HepG2 (cell line): Measurements from ENCODE around the gene CBX2. TPM values are rescaled to one million over a fixed set of nuclear protein-coding genes. Genes with fewer than 3 reads are reported as not detected.
"Not testable (repeated sequence)": the region's sequence is repeated elsewhere in the genome, so short reads cannot be mapped to it uniquely, and the experiment has no call there.

Experiments used
- ATAC-seq: fragments of 200-7000 bp; cut with Tn5 transposase; 3 replicates; pipeline ENCODE4 v1.9.1; 2020; ENCODE audit warnings: mild to moderate bottlenecking, moderate library complexity
- BruUV-seq: library from RNA; stranded (reverse); fragments of 400-500 nt; replicated peaks from 2 replicates; lab custom pipeline; 2021; lab: Mats Ljungman, UMichigan
- CTCF ChIA-PET: fragments of 300-600 bp; formaldehyde crosslinking; extraction: SDS; loops from one replicate; lab custom pipeline; 2021; ENCODE audit warnings: low total read pairs, inconsistent platforms, low intra/inter-chr PET ratio; lab: Yijun Ruan, JAX
- POLR2A ChIA-PET: fragments of 350-600 bp; sonication (Branson Sonifier 250); formaldehyde crosslinking; loops from one replicate; lab custom pipeline; 2020; ENCODE audit warnings: antibody characterized with exemption, inconsistent platforms; lab: Yijun Ruan, JAX
- DNase-seq: peaks from one replicate; pipeline ENCODE4 v3.0.0-alpha.2; 2015; ENCODE audit warnings: low spot score
- FAIRE-seq: peaks from 3 replicates; lab custom pipeline; 2011; peaks lifted over from hg19 to GRCh38; lab: Jason Lieb, UNC
- H2AFZ ChIP-seq: one replicate; pipeline ENCODE4 v1.6.1; 2011; ENCODE audit warnings: low read length, inconsistent platforms
- H3K27ac ChIP-seq: fragments of 300-600 bp; 3 replicates; pipeline ENCODE4 v1.8.0; 2011; ENCODE audit warnings: mixed run types, mild to moderate bottlenecking, mixed read lengths, low read length, inconsistent platforms; ENCODE audit not compliant: insufficient read depth; ENCODE audit errors: extremely low read length
- H3K27me3 ChIP-seq, 2 experiments: fragments of 200-600 bp in 1 of 2; 2 replicates in 1 of 2; 3 replicates in 1 of 2; pipeline versions ENCODE4 v1.6.0 to v1.8.0; 2011; ENCODE audit warnings: low read length in 2 of 2, mild to moderate bottlenecking in 2 of 2, moderate library complexity in 2 of 2, inconsistent platforms in 1 of 2; ENCODE audit not compliant: insufficient read depth in 2 of 2, control insufficient read depth in 1 of 2
- H3K36me3 ChIP-seq, 2 experiments: fragments of 200-600 bp in 1 of 2; replicated peaks in 1 of 2; 2 replicates in 1 of 2; 3 replicates in 1 of 2; pipeline versions ENCODE4 v1.5.1 to v1.8.0; 2011; ENCODE audit warnings: low read length in 2 of 2, inconsistent platforms in 1 of 2; ENCODE audit not compliant: insufficient read depth in 2 of 2, control insufficient read depth in 1 of 2
- H3K4me1 ChIP-seq: 2 replicates; pipeline ENCODE4 v1.5.1; 2012; ENCODE audit warnings: low read length, inconsistent platforms; ENCODE audit not compliant: insufficient read depth
- H3K4me2 ChIP-seq: 2 replicates; pipeline ENCODE4 v1.6.0; 2011; ENCODE audit warnings: low read depth, low read length, inconsistent platforms
- H3K4me3 ChIP-seq, 3 experiments: fragments of 200-600 bp in 1 of 3; sonication (generic), shearing (Covaris generic) in 1 of 3; replicated peaks in 1 of 3; 2 replicates each; pipeline ENCODE4 v1.5.1; 2011 to 2016; ENCODE audit warnings: low read length in 3 of 3, inconsistent platforms in 2 of 3, low read depth in 2 of 3, mild to moderate bottlenecking in 2 of 3, control low read depth in 1 of 3, mixed read lengths in 1 of 3; ENCODE audit not compliant: insufficient read depth in 1 of 3
- H3K79me2 ChIP-seq: one replicate; pipeline ENCODE4 v1.6.1; 2011; ENCODE audit warnings: low read length, inconsistent platforms; ENCODE audit not compliant: insufficient read depth
- H3K9ac ChIP-seq: 2 replicates; pipeline ENCODE4 v1.6.0; 2011; ENCODE audit warnings: mild to moderate bottlenecking, low read depth, low read length, inconsistent platforms; ENCODE audit not compliant: insufficient read depth
- H3K9me3 ChIP-seq: 2 replicates; pipeline ENCODE4 v1.5.1; 2012; ENCODE audit warnings: mild to moderate bottlenecking, low read length
- H4K20me1 ChIP-seq: 2 replicates; pipeline ENCODE4 v1.6.0; 2011; ENCODE audit warnings: inconsistent platforms, mild to moderate bottlenecking, low read length, moderate library complexity; ENCODE audit not compliant: insufficient read depth
- BRD4 ChIP-seq: sonication (generic); formaldehyde crosslinking; IDR thresholded peaks from 2 replicates; pipeline ENCODE4 v1.4.0; 2020; ENCODE audit warnings: missing genetic modification reagents
- CSRNP1 ChIP-seq: sonication (generic); formaldehyde crosslinking; IDR thresholded peaks from 2 replicates; pipeline ENCODE4 v1.8.1; 2023; ENCODE audit warnings: mild to moderate bottlenecking, missing genetic modification reagents
- FOXJ3 ChIP-seq: sonication (generic); formaldehyde crosslinking; IDR thresholded peaks from 2 replicates; pipeline ENCODE4 v1.4.0; 2020; ENCODE audit warnings: missing genetic modification reagents, mild to moderate bottlenecking, borderline replicate concordance
- KLF6 ChIP-seq: IDR thresholded peaks from 2 replicates; pipeline ENCODE4 v1.8.0; 2016; ENCODE audit warnings: missing biosample characterization, missing genetic modification reagents
- MXD3 ChIP-seq: IDR thresholded peaks from 2 replicates; pipeline ENCODE4 v1.6.1; 2016; ENCODE audit warnings: mild to moderate bottlenecking, missing biosample characterization, missing genetic modification reagents
- NR2F6 ChIP-seq, 2 experiments: IDR thresholded peaks; 2 replicates each; pipeline ENCODE4 v1.6.1; 2016; ENCODE audit warnings: antibody characterized with exemption in 1 of 2, mild to moderate bottlenecking in 1 of 2
- TFAP4 ChIP-seq: sonication (generic); IDR thresholded peaks from 2 replicates; pipeline ENCODE4 v1.6.1; 2016; ENCODE audit warnings: low read depth, borderline replicate concordance
- ZMYM3 ChIP-seq: sonication (generic); formaldehyde crosslinking; IDR thresholded peaks from 2 replicates; pipeline ENCODE4 v1.5.1; 2020; ENCODE audit warnings: mild to moderate bottlenecking, missing genetic modification reagents
- ZNF460 ChIP-seq: sonication (generic); formaldehyde crosslinking; IDR thresholded peaks from 2 replicates; pipeline ENCODE4 v1.5.1; 2020; ENCODE audit warnings: missing genetic modification reagents, mild to moderate bottlenecking, borderline replicate concordance
- ZNF770 ChIP-seq: sonication (generic); formaldehyde crosslinking; IDR thresholded peaks from 2 replicates; pipeline ENCODE4 v1.5.0; 2020; ENCODE audit warnings: mild to moderate bottlenecking, missing genetic modification reagents
- WGBS: methylation state at CpG from one replicate; pipeline ENCODE4 v1.1.6; 2017; ENCODE audit warnings: low lambda C conversion rate; 5-methylcytosine and 5-hydroxymethylcytosine counted together
- in situ Hi-C: cut with HindIII; loops from 2 replicates; pipeline ENCODE4 v1.10.0; 2017; ENCODE audit warnings: low pct_unique_long_range_greater_than_20kb; ENCODE audit not compliant: extremely low pct_ligation_motif_present
- intact Hi-C: fragments of 100-400 bp; cut with micrococcal nuclease; formaldehyde crosslinking; loops from one replicate; pipeline ENCODE4 v1.10.0; 2022; ENCODE audit not compliant: unreplicated experiment
- polyA plus RNA-seq, 8 experiments: library from polyadenylated mRNA; depleted of rRNA in 3 of 8; stranded (reverse) in 7 of 8; unstranded in 1 of 8; fragments of >200 nt; fragmentation: Illumina TruSeq in 4 of 8; extraction: Trizol in 4 of 8; gene quantifications; 2 replicates each; pipeline versions ENCODE4 v1.2.1 to v1.2.3, GENCODE V29; 2011 to 2016; ENCODE audit warnings: low read depth in 4 of 8, missing spikeins in 1 of 8, mixed read lengths in 1 of 8; ENCODE audit not compliant: insufficient read depth in 1 of 8
- total RNA-seq, 5 experiments: library from RNA; depleted of rRNA; stranded (reverse); fragments of >200 nt; fragmentation: Illumina TruSeq; extraction: Trizol; gene quantifications; 2 replicates each; pipeline ENCODE4 v1.2.3, GENCODE V29; 2016; ENCODE audit warnings: low read depth in 1 of 5

Gene CBX2
- total and polyA plus RNA-seq, 2 of the 13 experiments (the other 11 are each of a cell fraction or from before 2014, with no cell fraction given), result 14.5 to 31.1 TPM

GRCh38 chr17:79754903-79755302 is 23.0 kb upstream of the CBX2 start:
- FAIRE-seq, H3K9ac ChIP-seq, DNase-seq, H3K27ac ChIP-seq, intact Hi-C loops, BruUV-seq, CTCF ChIA-PET, H3K36me3 ChIP-seq, ATAC-seq, H3K4me2 ChIP-seq, H4K20me1 ChIP-seq, H3K9me3 ChIP-seq, H3K79me2 ChIP-seq, H2AFZ ChIP-seq, H3K27me3 ChIP-seq, in situ Hi-C loops, H3K4me3 ChIP-seq: not testable (repeated sequence)
- POLR2A ChIA-PET, result interaction anchor here (1.3 kb wide), 1 partner anchor 9 kb away, joined by 3 read pairs; no protein-coding TSS in a partner anchor
- TF ChIP-seq ZMYM3 (CRISPR knock-in tag) (peak; percentile 50), ZNF460 (CRISPR knock-in tag) (peak; percentile 77), MXD3 (CRISPR knock-in tag) (peak; percentile 27; the same call in 1 of the 2 replicates), ZNF770 (CRISPR knock-in tag) (peak; percentile 89)
- WGBS, result 60% methylated on average over 9 of the region's 9 CpGs
- peaks cover 35% of the 10 kb centered on the region for H3K4me1 ChIP-seq

- no peak overlapping the region for H3K9ac ChIP-seq
- DNase-seq (no peak), FAIRE-seq (no peak), ATAC-seq (no peak)
- H3K36me3 ChIP-seq, result no peaks in the 10 kb centered on the region
- peaks cover 38% of the 10 kb centered on the region for H3K4me1 ChIP-seq
- in situ Hi-C loops, result no loop called here
- intact Hi-C loops, result no loop called here
- no peak overlapping the region for H3K4me3 ChIP-seq
- H3K27ac ChIP-seq, result no peak overlapping the region
- CTCF ChIA-PET, result no interaction called here
- H3K4me2 ChIP-seq, result no peak overlapping the region
- peaks cover 3 to 5% of the 10 kb centered on the region in 2 experiments; a peak in 4 of 5 replicates for H3K27me3 ChIP-seq
- H3K9me3 ChIP-seq, result no peaks in the 10 kb centered on the region
- H3K79me2 ChIP-seq, result no peaks in the 10 kb centered on the region
- no peak overlapping the region for H2AFZ ChIP-seq
- no peaks in the 10 kb centered on the region for H4K20me1 ChIP-seq
- no TSS peak for BruUV-seq
- WGBS, result 76% methylated on average over 14 of the region's 14 CpGs
- POLR2A ChIA-PET, result interaction anchor here (1.3 kb wide), 1 partner anchor 10 kb away, joined by 3 read pairs; no protein-coding TSS in a partner anchor
- TF ChIP-seq CSRNP1 (CRISPR knock-in tag), result no peak
- TF ChIP-seq KLF6 (CRISPR knock-in tag), result no peak
- no peak for TF ChIP-seq NR2F6 (IDR thresholded peaks at IDR 0.05)
- TF ChIP-seq NR2F6 (CRISPR knock-in tag; IDR thresholded peaks at IDR 0.05), result no peak
- no peak for TF ChIP-seq BRD4 (CRISPR knock-in tag)
- no peak for TF ChIP-seq FOXJ3 (CRISPR knock-in tag)
- TF ChIP-seq TFAP4, result no peak
Observed at GRCh38 chr17:79755591-79755990, 22.4 kb upstream of the CBX2 start.
